ENCODE data around the gene AATK.

The AATK gene

DNA sequence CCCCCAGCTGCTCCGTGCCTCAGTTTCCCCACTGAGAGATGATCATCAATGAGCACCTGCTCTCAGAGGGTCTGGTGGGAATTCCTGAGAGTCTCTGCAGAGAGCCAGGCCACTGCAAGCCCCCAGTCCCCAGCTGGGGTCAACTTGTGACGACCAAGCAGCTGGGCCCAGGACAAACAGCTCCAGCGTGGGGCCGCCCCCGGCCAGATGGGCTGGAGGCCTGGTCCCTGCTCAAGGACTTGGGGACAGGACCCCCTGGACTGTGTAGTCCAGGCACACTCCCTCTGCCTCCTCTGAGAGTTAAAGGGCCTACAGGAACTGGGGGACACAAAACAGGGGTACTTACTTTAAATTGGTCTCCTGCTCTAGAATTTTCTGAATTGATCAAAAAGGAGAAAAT lies 16.6 kb upstream of the AATK start:
- DNase-seq (ENCODE audit: low read depth), result no peak

DNA sequence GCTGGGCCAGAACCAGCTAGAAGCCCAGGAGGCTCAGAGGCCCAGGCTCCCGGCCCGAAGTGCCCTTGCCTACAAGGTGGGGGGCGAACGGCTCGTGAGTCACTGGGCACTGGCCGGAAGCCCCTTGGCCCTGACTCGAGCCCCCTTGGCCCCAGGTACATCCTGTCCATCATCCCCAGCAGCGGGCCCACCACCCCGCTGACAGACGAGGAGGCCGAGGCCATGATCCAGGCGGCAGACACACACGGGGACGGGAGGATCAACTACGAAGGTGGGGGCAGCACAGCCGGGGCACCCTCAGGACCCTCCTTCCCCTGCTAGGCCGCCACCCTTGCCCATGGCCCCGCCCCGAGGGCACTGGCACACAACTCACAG lies 15.8 kb upstream of the AATK start:
- no peak for DNase-seq (ENCODE audit: low read depth)

DNA sequence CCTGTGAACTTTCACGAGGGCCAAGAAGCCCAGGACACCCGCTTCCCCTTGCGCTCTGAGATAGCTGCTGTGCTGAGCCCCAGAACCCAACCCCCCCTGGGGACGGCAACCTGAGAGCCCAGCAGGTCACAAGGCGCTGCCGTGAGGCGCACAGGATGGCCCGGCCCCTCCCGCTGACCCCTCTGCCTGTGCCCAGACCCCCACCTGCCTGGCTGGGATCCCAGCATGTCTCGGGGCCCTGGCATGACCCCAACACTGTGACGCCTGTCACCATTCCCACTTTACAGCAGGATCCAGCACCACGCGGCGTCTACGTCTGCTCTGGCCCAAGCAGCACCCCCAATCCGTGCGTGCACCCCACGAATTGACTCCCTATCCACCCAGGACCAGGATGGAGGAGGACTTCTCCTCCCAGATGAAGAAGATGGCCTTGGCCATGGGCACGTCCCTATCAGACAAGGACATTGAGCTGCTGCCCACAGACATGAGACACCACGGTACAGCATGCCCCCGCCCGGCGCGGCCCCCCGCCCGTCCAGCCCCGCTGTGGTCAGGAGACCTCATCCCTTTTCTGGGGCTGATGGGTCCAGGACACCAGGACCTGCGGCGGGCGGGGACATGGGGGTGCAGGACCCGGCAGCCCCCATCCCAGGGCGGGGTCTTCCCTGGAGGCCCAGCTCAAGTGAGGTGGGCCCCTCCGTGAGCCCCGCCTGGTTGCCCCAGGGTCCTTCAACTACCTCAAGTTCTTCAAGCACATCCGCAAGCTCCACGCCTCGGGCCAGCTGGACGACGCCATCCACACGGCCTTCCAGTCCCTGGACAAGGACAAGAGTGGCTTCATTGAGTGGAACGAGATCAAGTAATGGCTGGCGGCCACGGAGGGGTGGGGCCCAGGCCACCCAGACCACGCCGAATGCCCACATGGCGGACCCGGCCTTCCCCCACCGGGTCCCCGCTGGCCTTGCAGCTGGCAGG lies 15.1 kb upstream of the AATK start:
- DNase-seq (ENCODE audit: low read depth), result no peak

DNA sequence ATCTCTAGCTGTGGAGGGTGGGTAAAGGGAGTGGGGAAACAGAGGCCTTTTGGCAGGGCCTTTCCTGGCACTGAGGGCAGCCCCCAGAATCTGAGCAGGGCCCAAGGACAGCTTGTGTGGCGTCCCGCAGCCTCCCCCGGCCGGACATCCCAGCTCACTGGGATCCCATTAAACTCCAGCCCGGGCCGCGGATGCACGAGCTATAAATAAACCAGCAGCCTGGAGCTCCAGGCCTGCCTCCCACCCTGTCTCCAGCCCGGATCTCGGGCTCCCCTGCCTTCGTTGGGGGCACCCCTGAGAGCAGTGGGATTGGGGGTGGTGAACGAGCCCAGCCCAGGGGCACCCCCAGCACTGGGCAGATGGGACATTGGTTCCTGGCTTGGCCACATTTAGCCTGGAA lies 13.8 kb upstream of the AATK start:
- no peak for DNase-seq (ENCODE audit: low read depth)

DNA sequence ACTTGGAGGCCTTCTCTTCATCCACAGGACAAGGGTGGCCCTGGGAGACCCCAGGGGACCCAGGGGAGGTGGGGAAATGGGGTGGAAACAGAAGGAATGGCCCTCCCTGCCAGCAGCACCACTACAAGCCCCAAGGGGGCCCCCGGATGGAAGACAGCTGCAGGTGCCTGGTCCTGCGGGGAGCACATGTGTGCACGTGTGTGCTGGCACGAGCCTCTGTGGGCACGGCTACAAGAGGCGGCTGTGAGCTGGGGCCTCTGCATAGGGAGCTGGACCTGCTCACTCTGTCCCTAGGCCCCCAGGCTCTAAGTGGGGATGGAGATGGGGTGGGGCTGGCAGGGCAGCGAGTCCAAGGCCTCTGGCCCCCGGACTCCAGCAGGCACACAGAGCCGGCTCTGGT lies 13.2 kb upstream of the AATK start:
- no peak for DNase-seq (ENCODE audit: low read depth)

DNA sequence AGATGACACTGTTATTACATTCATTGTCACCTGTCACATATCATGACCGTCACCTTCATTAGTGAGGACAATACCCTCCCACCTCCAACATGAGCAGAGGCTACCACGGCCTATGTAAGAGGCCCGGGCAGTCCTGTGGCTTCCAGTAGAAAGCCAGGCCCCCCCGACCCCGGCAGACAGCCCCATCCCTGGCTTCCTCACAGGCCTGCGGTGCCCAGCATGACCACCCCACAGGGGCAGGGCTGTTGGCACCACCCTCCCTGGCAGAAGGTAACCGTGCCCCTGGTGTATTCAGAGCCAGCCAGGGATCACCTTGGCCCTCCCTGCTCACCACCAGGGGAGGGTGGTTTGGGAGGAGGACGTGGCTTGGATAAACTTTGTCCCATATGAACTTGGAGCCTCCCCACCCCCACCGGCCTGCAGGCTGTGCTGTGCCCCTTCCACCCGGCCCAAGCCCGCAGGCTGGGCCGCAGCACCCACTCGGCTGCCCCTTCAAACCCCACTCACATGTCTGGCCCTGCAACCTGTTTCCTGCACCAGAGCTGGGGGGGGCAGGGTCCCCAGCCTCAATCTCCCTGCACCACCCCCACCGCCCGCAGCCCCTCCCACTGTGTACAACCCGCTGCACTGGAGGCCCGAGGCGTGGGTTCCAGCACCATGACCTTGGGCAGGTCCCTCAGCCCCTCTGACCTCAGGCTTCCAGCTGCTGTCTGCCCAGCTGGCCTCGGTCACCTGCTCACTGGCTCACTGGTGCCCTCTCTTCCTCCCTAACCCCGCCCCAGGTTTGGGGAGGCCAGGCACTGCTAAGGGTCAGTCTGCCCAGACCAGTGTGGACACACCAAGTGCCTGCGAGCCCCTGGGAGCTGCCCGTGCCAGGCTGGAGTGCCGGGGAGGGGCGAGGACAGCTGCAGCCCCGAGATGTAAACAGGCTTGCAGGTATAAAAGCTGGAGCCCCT lies 12.4 kb upstream of the AATK start:
- DNase-seq (ENCODE audit: low read depth), result no peak

DNA sequence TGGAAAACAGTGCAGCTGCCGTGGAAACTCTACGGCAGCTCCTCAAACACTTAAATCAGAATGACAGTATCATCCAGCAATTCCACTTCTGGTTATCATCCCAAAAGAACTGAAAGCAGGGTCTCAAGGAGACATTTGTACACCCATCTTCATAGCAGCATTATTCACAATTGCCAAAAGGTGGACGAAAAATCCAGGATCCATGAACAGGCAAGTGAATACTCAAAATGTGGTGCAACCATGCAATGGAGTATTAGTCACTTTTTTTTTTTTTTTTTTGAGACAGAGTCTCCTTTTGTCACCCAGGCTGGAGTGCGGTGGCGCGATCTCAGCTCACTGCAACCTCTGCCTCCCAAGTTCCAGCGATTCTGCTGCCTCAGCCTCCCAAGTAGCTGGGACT lies 10.6 kb upstream of the AATK start:
- no peak for DNase-seq (ENCODE audit: low read depth)

DNA sequence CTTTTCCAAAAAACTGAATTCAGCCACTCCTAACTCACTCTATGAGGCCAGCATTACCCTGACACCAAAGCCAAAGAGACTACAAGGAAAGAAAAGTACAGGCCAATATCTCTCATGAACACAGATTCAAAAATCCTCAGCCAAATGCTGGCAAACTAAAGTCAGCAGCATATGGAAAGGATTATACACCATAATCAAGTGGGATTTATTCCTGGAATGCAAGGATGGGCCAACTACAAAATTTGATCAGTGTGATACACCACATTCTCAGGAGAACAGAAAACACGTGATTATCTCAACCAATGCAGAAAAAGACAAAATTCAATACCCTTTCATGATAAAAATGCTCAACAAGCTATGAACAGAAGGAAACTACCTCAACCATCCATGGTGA lies 7.7 kb upstream of the AATK start:
- no peak for DNase-seq (ENCODE audit: low read depth)

DNA sequence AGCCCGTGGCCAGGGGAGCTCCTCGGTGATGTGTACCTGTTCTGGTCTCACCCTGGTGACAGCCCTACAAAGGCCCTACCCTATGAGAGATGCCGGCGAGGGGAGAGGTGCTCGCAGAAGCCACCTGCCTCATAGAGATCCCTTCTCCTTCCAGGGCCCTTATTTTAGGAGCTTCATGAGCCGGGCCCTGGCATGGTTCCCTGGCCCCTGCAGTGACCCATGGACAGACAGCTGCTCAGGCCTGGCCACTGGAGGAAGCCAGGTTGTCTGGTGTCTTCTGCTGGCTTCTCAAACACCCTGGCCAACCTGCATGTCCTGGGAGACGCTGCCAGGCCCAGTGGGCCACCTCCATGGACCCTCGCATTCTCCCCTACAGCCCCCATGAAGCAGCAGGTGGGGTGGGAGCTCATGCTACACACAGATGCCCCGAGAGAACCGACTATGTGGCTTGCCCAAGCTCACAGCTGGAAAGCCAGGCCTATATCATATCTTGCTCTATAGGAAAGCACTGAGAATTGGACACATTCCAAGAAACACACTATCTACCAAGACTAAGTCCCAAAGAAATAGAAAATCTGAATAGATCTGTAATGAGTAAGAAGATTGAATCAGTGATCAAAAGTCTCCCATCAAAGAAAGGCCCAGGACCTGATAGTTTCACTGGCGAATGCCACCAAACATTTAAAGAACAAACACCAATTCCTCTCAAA lies 7.2 kb upstream of the AATK start:
- DNase-seq (ENCODE audit: low read depth), result no peak

DNA sequence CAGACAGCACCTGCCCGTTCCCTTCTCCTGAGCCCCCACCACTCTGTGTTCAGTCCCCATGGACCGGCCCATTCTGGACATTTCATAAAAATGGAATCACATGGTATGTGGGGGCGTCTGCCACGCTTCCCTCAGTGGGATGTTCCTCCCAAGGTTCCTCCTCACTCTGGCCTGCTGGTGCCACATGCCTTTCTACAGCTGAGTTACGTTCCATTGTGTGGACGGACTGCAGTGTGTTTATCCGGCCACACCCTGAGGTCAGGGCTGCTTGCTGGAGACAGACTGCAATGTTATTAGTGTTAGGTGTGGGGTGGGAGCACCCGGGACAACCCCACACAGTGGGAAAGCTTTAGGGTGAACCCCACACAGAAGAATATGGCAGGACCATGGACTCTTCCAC lies 5.9 kb upstream of the AATK start:
- DNase-seq (ENCODE audit: low read depth), result no peak

DNA sequence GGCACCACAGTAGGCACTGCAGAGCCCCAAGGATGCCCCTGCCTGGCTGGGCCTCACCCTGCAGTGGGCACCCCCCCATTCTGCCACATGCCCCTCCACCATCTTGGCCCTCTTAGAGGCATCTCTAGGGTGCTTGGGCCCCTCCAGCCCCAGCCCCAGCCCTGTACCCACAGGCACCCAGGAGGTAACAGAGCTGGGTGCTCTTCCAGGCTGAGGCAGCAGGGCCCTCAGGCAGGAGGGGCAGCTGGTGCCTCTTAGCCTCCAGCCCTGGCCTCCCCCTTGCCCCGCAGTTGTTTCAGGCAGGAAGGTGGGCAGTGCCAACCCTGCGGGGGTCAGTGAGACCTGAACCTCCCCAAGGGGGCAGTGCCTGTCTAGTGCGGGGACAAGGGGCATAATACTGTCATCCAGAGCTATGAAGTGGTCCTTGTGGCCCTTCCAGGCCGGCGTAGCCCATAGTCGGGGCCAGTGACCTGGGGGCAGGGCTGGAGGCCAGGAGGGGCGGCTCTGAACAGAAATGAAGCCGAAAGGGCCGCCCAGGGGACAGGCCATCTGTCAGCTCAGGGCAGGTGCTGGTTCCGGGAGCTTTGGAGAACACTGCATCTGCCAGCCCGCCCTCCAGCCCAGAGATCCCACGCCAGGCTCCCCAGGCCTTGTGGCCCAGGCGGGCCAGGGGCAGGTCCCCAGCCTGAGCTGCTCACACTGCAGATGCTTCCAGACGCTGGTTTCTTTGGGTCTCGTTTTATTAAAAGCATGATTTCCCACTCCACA lies 4.9 kb upstream of the AATK start:
- no peak for DNase-seq (ENCODE audit: low read depth)

DNA sequence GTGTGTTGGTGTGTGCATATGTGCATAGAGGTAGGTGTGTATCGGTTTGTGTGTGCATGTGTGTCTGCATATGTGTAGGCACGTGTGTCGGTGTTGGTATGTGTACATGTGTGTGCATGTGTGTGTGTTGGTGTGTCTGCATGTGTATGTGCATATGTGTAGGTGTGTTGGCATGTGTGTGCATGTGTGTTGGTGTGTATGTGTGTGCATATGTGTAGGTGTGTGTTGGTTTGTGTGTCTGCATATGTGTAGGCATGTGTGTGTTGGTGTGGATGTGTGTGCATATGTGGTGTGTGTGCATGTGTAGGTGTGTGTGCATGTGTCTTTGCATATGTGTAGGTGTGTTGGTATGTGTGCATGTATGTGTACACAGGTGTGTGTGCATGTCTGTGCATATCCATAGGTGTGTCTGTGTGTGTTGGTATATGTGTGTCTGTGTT lies 3.9 kb upstream of the AATK start:
- no peak for DNase-seq (ENCODE audit: low read depth)

DNA sequence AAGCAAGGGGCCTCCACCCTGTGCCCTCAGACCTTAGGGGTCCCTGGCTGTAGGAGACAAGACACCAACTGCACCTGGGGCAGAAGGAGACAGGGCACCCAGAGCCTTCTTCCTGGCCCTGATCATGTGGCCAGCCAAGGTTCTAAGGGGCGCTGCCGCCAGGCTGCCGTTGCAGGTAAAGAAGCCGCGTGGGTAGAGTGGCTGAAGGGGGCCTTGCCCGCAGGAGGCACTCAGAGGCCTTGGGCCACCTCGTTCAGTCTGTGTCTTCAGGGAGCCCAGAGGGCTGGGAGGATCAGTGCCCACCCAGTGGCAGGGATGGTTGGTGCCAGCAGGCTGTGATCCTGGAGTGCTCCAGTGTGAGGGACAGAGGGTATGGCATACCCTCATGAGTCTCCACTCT lies 1.6 kb upstream of the AATK start:
- DNase-seq (ENCODE audit: low read depth), result no peak

DNA sequence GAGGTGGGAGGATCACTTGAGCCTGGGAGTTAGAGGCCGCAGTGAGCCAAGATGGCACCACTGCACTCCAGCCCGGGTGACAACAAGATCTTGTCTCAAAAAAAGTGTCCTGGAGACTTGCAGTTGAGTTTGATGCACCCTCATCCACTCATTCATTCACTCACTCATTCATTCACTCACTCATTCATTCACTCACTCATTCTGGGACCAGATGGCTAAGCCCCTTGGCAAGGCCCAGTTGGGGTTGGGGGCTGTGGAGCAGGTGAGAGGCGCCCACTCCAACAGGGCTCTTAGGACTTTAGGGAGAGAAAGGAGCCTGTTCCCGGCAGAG lies 1.1 kb upstream of the AATK start:
- no peak for DNase-seq (ENCODE audit: low read depth)

DNA sequence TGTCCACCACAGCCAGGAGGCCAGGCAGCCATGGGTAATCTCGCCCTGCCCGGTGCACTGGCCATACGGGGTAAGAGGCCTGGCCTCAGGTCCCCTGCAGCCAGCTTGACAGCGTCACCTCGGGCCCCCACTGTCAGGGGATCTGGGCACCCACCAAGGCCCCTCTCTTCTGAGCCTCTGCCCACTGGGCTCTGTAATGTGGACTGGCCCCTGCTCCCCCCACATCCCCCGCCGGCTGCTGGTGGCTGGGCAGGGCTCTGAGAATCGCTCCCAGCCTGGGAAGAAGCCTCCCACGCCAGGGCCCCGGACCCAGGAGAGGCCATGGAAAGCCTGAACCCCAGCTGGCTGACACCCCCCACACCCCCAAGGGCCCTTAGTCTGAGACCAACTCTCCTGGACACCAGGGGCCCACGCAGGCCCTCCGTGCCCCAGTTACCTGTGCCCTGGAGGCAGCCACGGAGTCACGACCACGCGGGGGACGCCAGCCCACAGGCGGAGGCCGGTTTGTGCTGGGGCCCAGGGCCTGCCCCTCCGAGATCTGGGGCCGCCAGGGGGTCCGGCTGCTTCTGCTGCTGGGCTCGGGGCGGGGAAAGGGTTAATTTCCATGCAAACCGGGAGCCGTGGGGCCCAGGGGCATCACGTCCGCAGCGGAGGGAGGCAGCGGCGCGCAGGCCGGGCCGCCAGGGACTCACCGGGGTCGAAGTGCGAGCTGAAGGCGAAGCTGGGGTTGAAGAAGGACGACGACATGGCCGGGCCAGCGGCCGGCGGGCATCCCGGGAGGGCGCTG lies 582 bp downstream of the AATK start, which contains the start of gene PVALEF:
TSS of gene PVALEF (plus strand) at position 262 of the 787 bp plus-strand sequence. CDS start 15,720 bp downstream, outside the sequence.
- DNase-seq (ENCODE audit: low read depth), result no peak

DNA sequence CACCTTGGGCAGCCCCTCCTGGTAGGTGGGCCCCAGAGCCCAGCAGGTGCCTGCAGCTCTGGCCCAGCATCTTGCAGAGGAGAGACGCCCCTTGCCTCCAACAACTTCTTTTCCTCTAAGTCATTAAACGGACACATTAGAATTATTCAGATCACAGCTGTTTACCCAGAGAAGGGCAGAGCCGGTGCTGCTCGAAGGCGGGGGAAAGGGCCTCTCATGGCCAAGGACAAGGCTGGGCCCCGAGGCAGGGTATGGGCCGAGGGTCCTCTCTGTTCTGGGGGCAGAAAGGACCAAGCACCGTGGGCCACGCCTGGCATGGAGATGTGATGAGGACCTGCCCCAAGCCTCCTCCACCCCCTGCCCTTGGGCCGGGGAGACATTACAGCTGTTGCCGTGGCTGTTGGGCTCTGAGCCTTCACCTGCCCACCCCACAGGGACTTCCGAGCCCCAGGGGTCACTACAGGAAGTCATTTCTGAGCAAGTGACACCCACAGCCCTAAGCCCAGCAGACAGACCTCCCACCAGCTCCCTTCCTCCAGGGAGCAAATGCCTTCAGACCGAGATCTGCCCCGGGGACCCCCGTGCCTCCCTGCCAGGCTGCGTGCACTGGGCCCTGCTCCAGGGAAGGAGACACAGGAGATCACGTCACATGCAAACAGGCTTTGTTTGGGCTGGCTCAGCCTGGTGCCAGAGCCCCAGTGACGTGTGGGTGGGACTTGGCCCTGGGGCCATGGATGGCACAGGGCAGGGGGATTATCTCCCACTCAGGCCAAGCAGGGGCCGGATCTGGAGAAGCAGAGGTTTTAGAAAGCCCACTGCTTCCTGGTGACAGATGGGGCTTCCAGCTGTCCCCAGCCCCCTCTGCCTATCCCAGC lies 1.4 kb downstream of the AATK start:
- no peak for DNase-seq (ENCODE audit: low read depth)

DNA sequence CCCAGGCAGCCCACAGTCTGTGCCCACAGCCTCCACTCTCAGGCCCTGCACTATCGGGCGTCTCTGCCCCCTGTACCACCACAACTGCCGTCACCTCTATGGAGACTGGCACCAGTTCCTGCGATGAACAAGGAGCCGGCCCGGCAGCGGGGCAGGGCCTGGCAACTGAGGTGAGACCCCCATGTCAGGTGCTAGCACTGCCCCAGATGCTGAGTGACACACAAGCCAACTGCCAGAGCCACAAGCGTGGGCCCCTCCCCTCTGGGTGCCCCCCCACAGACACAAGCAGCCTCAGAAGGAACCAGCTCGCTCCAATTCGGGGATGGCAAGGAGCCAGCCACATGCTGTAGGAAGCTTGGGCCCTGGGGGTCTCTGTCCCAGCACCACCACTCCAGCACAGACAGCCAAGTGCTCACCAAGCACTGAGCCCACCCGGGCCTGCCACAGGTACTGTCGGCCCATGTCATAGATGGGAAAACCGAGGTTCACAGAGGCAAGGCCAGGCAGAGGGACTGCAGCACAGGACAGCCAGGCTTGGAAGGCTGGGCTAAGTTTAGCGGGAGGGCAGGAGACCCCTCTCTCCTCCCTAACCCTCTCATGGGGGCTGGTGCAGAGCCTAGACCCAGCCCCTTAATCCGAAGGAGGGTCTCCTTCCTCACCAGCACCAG lies 2.2 kb downstream of the AATK start:
- DNase-seq (ENCODE audit: low read depth), result no peak

DNA sequence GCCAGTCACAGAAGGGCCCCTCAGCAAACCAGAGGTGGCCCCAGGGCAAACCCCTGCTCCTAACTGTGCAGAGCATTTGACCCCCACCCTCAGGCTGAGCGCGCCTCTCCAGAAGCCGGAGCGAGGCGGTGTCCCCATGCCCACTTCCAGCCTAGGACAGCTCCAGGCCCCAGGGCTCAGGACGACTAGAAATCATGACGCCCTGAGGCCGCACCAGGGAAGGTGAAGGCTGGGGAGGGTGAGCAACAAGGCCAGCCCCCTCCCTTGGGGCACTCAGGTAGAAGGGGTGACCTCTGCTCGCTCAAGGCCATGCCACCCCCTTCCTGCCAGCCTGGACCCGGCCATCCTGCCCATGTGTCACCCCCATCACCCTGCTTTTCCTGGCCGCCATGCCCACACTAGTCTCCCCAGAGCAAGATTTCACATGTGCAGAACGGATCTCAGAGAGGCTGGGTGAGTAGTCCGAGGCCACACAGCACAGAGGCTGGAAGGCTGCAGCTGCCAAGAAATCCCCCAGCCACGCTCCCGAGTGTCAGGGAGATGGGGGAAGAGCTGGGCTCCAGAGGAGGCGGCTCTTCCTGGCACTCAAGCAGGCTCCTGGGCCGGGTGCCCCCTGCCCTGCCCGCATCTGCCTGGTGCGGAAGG lies 2.8 kb downstream of the AATK start:
- no peak for DNase-seq (ENCODE audit: low read depth)

DNA sequence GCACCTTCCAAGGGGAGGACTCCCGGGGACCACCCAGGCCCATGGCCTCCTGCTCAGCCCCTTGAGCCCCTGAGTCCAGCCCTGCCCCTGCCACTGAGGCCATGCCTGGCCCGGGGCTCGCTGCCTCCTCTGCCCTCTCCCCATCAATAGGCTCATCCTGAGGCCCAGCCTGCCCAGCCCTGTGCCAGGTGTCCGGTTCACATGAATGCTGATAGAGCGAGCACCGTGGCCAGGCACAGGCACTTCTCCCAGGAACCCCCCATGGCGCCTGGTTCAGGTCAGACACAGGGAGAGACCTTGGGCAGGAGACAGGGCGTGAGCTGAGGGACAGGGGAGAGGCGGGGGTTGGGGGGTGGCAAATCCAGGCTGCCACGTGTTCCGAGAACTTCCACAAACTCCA lies 3.5 kb downstream of the AATK start:
- no peak for DNase-seq (ENCODE audit: low read depth)
